Sigmoid colon (tissue), 3 donors: ENCODE results near the gene CDK5.

ENCODE experiments used
- POLR2A ChIP-seq, 2 donors: fragments of 450-650 bp; IDR thresholded peaks; one replicate each; pipeline ENCODE4 v1.6.1; 2016; ENCODE audit warnings: antibody characterized with exemption in 2 of 2, mild to moderate bottlenecking in 2 of 2, moderate library complexity in 2 of 2
- TF ChIP-seq, protein P1 (sequence below), 4 experiments: fragments of 450-650 bp in 3 of 4; fragments of 200-600 bp in 1 of 4; IDR thresholded peaks; one replicate each; pipeline ENCODE4 v1.5.1; 2016 to 2019; ENCODE audit warnings: antibody characterized with exemption in 4 of 4, mild to moderate bottlenecking in 3 of 4, moderate library complexity in 2 of 4

DNA sequence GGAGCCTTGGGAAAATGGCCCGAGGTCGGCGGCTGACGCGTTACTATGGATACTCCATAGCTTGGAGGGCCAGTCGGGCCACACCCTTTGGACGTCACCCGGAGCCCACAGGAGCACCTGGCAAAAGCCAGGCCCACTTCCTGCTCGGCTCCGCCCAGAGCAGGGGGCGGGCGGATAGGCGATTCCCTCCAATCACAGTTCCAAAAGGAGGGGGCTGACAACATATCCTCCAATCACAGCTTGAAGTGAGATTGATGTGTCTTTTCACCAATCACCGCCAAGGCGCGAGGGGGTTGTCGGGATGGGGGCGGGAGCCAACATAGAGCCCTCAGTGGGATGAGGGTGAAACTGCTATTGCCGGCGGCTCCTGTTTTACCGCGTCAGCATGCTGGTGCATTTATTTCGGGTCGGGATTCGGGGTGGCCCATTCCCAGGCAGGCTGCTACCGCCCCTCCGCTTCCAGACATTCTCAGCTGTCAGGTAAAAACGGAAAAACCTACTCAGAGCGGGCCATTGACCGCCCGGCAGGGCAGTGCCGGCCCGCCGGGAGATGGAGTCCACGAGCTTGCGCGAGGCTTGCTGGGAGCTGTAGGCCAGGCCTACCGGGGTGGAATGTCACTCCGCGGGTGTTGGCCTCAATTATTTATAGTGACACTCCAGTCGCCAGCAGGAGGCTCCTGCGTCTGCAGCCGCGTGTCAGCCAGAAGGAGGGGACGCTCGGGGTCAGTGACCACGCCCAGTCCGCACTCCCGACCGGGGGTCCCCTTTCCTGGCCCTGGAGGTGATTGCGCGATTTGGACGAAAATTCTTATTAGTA is 29.4 kb downstream of the CDK5 start, which contains the start of gene ABCB8:
- TF ChIP-seq POLR2A (IDR thresholded peaks at IDR 0.05) = peak in 1 of 2 donors; percentile 16
- TF ChIP-seq, protein P1, sequence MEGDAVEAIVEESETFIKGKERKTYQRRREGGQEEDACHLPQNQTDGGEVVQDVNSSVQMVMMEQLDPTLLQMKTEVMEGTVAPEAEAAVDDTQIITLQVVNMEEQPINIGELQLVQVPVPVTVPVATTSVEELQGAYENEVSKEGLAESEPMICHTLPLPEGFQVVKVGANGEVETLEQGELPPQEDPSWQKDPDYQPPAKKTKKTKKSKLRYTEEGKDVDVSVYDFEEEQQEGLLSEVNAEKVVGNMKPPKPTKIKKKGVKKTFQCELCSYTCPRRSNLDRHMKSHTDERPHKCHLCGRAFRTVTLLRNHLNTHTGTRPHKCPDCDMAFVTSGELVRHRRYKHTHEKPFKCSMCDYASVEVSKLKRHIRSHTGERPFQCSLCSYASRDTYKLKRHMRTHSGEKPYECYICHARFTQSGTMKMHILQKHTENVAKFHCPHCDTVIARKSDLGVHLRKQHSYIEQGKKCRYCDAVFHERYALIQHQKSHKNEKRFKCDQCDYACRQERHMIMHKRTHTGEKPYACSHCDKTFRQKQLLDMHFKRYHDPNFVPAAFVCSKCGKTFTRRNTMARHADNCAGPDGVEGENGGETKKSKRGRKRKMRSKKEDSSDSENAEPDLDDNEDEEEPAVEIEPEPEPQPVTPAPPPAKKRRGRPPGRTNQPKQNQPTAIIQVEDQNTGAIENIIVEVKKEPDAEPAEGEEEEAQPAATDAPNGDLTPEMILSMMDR (IDR thresholded peaks at IDR 0.05) = peak; percentile 24 to 61 (median 38)
